SKM-1 treated with dmso at 0.1 percent for 144 hours (cell line): ENCODE results near the gene DUSP3.
"Not testable (repeated sequence)": the region's sequence is repeated elsewhere in the genome, so short reads cannot be mapped to it uniquely, and the experiment has no call there.

Experiments
- DNase-seq: peaks from one replicate; lab custom pipeline; 2025; ENCODE audit not compliant: unreplicated experiment; lab: John Stamatoyannopoulos, UW

Gene DUSP3

DNA sequence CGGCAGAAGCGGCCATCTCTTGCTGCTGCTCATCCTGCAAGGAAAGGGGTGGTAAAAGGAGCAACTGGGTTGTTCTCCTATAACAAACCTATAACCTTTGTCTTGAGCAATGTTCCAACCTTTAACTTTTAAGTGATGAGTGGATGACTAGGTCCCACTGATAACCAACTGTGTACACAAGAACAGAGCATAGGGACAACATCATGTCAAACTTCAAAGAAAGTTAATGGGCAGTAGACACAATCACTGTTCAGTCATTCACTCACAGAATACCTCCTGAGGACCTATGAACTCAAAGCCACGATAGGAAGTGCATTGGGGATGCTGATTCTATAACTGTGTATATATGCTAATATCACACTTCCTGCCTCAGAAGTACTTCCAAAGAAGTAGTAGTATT, 23.1 kb upstream of the DUSP3 start:
- no peak for DNase-seq

- no peak for DNase-seq
Measured at GRCh38 chr17:43800736-43801135, 22.0 kb upstream of the DUSP3 start.

- no peak for DNase-seq
Measured at GRCh38 chr17:43799047-43799446, 20.3 kb upstream of the DUSP3 start.

DNA sequence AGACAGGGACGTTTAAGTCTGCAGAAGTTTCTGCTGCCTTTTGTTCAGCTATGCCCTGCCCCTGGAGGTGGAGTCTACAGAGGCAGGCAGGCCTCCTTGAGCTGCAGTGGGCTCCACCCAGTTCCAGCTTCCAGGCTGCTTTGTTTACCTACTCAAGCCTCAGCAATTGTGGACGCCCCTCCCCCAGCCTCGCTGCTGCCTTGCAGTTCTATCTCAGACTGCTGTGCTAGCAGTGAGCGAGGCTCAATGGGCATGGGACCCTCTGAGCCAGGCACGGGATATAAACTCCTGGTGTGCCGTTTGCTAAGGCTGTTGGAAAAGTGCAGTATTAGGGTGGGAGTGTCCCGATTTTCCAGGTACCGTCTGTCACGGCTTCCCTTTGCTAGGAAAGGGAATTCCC, 19.2 kb upstream of the DUSP3 start:
- not testable (repeated sequence) for DNase-seq

GRCh38 chr17:43792668-43793067, 13.9 kb upstream of the DUSP3 start:
- not testable (repeated sequence) for DNase-seq

DNA sequence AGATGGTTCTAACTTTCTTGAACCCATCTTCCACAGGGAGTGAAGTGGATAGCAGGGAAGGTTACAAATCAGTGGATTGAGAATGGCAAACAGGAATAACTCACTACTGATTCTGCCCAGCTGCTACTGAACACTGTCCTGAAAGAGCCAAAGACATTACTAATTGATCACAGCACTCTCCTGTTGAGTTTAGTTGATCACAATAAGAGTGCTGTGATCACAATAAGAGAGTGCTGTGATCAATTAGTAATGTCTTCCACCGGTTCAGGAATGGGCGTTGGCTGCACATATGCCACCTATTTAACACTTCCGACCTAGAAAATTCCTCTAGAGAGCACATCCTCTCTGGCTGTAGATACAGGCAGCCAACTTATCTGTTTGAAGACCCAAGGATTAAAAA, 12.8 kb upstream of the DUSP3 start:
- no peak for DNase-seq

GRCh38 chr17:43790311-43790940, 11.6 kb upstream of the DUSP3 start:
- DNase-seq = no peak

DNA sequence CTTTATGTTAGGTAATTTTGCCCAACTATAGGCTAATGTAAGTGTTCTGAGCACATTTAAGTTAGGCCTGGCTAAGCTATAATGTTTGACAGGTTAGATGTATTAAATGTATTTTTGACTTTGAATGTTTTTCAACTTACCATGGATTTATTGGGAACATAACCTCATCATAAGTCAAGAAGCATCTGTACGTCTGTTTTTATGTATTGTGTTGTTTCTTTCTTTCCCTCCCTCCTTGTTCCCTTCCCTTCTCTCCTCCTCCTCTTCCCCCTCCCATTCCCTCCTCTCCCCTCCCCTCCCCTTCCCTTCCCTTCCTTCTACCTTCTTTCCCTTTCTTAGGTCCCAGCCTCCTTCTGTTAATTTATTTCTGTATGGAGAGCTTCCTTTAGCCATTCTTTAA, 10.7 kb upstream of the DUSP3 start:
- no peak for DNase-seq

- DNase-seq = no peak
Measured at GRCh38 chr17:43788540-43788939, 9.8 kb upstream of the DUSP3 start.

DNA sequence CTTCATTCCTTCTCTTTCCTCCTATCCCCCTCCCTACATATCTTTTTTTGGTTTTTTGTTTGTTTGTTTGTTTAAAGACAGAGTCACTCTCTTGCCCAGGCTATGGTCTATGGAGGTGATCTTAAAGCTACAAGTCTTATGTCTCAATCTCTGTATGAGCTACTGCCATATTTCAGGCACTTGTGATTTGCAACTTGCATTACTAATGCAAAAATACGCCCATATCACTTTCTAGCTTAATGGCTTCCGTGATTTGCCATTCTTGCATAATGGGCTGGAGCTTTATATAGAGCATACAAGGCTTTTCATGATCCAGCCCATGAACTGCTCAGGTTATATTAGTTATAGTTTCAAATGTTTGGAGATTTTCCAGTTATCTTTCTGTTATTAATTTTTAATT, 9.0 kb upstream of the DUSP3 start:
- DNase-seq = no peak

DNA sequence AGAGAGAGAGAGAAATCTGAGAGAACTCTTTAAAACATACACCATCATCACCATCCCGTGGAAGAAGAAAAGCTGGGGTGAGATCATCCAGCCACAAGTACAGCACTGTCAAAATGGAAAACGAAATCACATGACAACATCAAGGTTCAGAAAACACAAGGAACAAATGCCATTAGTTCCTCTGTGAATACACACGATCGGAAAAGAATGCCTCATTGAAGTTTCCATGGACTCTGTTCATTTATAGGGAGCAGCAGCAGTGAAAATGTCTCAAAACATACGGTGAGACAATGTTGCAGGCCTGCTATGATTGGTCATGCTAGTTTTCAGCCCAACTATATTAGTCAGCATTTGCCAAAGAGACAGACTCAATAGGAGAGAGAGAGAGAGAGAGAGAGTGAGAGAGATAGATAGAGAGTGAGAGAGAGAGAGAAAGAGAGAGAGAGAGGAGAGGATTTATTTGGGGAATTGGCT, 5.9 kb upstream of the DUSP3 start:
- no peak for DNase-seq

- DNase-seq = no peak
Measured at GRCh38 chr17:43784068-43784467, 5.3 kb upstream of the DUSP3 start.

DNA sequence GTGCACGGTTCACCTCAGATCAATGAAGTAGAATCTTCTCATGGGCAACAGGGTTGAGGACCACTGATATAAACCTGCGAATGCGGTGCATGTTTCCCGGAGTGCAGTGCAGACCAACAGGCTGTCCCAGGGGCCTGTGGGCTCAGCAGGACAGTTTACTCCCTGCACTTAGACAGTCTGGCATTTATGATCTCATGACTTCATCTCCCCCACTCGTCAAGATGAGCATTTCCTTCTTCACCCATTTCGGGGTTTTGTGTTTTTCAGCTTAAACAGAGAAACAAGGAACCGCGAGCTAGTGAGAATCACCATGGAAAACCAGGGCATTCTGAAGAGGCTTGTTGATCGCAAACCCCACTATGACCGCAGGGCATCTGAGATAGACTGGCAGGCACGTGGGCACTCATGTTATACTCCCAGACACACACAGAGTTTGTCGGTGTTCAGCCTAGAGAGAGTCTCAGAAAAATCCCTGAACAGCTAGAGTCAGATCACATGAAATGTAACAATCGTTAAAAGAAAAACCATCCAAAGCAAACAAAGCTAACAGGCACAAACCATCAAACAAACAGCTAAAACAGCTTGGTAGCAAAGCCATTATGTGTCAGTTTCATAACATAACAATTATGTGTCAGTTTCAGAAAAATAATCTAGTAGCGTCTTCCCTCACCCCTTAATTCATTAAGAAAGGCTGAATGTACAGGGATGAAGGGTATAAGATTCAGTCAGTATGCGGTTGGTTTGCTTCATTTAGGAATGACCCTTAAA, 4.3 kb upstream of the DUSP3 start:
- no peak for DNase-seq

- no peak for DNase-seq
Measured at GRCh38 chr17:43780135-43780534, 1.4 kb upstream of the DUSP3 start, which contains the start of gene CFAP97D1. TSS of gene CFAP97D1 (plus strand) at chr17:43780435. CDS start at chr17:43780463, 28 bp downstream.

DNA sequence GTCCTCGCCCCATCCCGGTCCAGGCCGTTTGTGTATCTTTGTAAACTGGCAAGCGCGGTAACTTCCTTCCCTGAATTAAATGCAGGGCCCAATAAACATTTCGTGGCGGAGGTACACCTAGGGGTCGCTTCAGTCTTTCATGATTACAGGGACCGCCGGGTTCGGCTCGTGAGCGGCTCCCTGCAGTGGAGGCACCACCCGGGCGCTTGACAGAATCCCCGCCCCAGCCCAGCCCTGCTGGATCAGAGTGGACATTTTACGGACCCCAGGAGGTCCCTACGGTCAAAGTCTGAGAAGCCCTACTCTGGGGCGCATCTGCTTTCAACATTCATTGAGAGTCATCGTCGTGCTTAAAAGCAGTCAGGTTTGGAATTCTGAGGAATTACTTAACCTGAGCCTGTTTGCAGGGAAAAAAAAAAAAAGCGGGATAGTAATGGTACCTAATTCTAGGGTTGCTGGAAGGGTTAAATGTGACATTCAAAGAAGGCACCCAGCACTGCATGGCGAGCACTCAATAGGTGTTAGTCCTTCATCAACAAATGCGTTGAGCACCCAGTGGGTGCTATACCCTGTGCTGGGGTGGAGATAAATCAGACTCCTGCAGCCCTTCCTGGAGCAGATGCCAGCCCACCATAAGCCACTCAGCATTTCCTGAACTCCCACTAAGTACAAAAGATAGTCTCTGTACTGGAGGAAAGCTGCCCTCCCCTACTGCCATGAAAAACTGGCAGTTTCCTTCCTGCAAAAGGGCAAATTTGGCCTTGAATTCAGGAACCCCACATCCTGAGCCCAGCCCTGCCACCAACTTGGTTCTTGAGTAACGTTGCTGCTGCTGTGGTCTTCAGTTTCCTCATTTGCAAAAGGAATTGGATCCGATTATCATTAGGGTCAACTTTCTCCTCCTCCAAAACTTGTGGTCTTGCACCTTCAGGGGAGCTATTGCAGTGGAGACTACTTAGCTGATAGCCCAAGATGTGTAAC, 658 bp upstream of the DUSP3 start:
- peak; percentile 68 for DNase-seq

- no peak for DNase-seq
Measured at GRCh38 chr17:43774304-43775250, 4.2 kb downstream of the DUSP3 start.

GRCh38 chr17:43772877-43773648, 5.7 kb downstream of the DUSP3 start:
- DNase-seq = peak; percentile 96

- no peak for DNase-seq
Measured at GRCh38 chr17:43771463-43771862, 7.3 kb downstream of the DUSP3 start.

DNA sequence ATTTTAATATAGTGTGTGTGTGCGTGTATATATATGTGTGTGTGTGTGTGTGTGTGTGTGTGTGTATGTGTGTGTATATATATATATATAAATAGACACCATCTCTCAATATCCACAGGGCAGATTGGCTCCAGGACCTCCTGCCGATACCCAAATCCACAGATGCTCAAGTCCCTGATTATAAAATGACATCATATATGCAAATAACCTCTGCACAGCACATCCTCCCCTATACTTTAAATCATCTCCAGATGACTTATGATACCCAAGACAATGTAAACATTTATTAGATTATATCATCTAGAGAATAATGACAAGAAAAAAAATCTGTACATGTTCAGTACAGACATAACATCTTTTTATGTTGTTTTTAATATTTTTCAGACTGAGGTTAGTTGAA, 7.8 kb downstream of the DUSP3 start:
- no peak for DNase-seq
